PC-9 (cell line): ENCODE results near the gene SP140. TPM values are rescaled to one million over a fixed set of nuclear protein-coding genes. Genes with fewer than 3 reads are reported as not detected.

Experiments
- BruUV-seq: library from RNA; stranded (reverse); fragments of 400-500 nt; replicated peaks from 2 replicates; lab custom pipeline; 2021; lab: Mats Ljungman, UMichigan
- CTCF ChIA-PET: fragments of 300-600 bp; sonication (Branson Sonifier 250); formaldehyde crosslinking; loops from one replicate; lab custom pipeline; 2022; ENCODE audit warnings: antibody characterized with exemption; lab: Charles Lee
- POLR2A ChIA-PET: fragments of 300-600 bp; sonication (Branson Sonifier 250); formaldehyde crosslinking; loops from one replicate; lab custom pipeline; 2022; ENCODE audit warnings: antibody characterized with exemption; ENCODE audit not compliant: unreplicated experiment; lab: Charles Lee
- DNase-seq, 2 experiments: peaks; one replicate each; pipeline versions ENCODE4 v3.0.0 to v3.0.0-alpha.2; 2015 to 2022; ENCODE audit warnings: mixed read lengths in 1 of 2
- H2AFZ ChIP-seq: fragments of 200-600 bp; sonication (generic); 2 replicates; pipeline ENCODE4 v1.8.1; 2017; ENCODE audit warnings: antibody characterized with exemption
- H3F3A ChIP-seq: fragments of 200-600 bp; sonication (generic); 2 replicates; pipeline ENCODE4 v1.8.1; 2017; ENCODE audit warnings: antibody characterized with exemption, mild to moderate bottlenecking, low read depth; ENCODE audit not compliant: insufficient read depth
- H3K27ac ChIP-seq: fragments of 200-600 bp; sonication (generic); 2 replicates; pipeline ENCODE4 v1.6.1; 2016; ENCODE audit warnings: mixed run types
- H3K27me3 ChIP-seq: fragments of 200-600 bp; sonication (generic); 2 replicates; pipeline ENCODE4 v1.6.1; 2016; ENCODE audit warnings: low read depth, mixed run types; ENCODE audit not compliant: insufficient read depth
- H3K36me3 ChIP-seq: fragments of 200-600 bp; sonication (generic); 2 replicates; pipeline ENCODE4 v1.6.1; 2016; ENCODE audit warnings: low read depth, mixed run types
- H3K4me1 ChIP-seq: fragments of 200-600 bp; sonication (generic); replicated peaks from 2 replicates; pipeline ENCODE4 v1.6.1; 2016; ENCODE audit warnings: mixed run types; ENCODE audit not compliant: insufficient read depth
- H3K4me2 ChIP-seq: fragments of 200-600 bp; sonication (generic); 2 replicates; pipeline ENCODE4 v1.6.1; 2017; ENCODE audit warnings: mixed run types
- H3K4me3 ChIP-seq: fragments of 200-600 bp; sonication (generic); 2 replicates; pipeline ENCODE4 v1.6.1; 2016; ENCODE audit warnings: mixed run types
- H3K79me2 ChIP-seq: fragments of 200-600 bp; sonication (generic); 2 replicates; pipeline ENCODE4 v1.6.1; 2017; ENCODE audit warnings: low read depth, mixed run types
- H3K9me2 ChIP-seq: fragments of 200-600 bp; sonication (generic); 2 replicates; pipeline ENCODE4 v1.8.1; 2017; ENCODE audit warnings: mild to moderate bottlenecking; ENCODE audit not compliant: insufficient read depth
- H3K9me3 ChIP-seq: fragments of 200-600 bp; sonication (generic); 2 replicates; pipeline ENCODE4 v1.8.1; 2016; ENCODE audit warnings: low read depth; ENCODE audit not compliant: insufficient read depth
- H4K20me1 ChIP-seq: fragments of 200-600 bp; sonication (generic); 2 replicates; pipeline ENCODE4 v1.8.1; 2017; ENCODE audit not compliant: insufficient read depth
- EZH2 ChIP-seq: fragments of 200-600 bp; sonication (generic); IDR thresholded peaks from 2 replicates; pipeline ENCODE4 v1.8.0; 2017; ENCODE audit warnings: antibody characterized with exemption, low read depth
- intact Hi-C: fragments of 100-400 bp; cut with micrococcal nuclease; formaldehyde crosslinking; loops from one replicate; pipeline ENCODE4 v1.10.0; 2022; ENCODE audit not compliant: unreplicated experiment
- total RNA-seq: library from RNA; stranded (reverse); gene quantifications from 2 replicates; pipeline ENCODE4 v1.2.3, GENCODE V29; 2021
- TF ChIP-seq, protein P1 (sequence below): fragments of 200-600 bp; sonication (generic); conservative IDR thresholded peaks from 2 replicates; pipeline ENCODE4 v1.6.1; 2017; ENCODE audit warnings: mixed run types, antibody characterized with exemption, mild to moderate bottlenecking, moderate library complexity

The SP140 gene
- total RNA-seq, 1 experiment from 2014 or later: 0.83 TPM

DNA sequence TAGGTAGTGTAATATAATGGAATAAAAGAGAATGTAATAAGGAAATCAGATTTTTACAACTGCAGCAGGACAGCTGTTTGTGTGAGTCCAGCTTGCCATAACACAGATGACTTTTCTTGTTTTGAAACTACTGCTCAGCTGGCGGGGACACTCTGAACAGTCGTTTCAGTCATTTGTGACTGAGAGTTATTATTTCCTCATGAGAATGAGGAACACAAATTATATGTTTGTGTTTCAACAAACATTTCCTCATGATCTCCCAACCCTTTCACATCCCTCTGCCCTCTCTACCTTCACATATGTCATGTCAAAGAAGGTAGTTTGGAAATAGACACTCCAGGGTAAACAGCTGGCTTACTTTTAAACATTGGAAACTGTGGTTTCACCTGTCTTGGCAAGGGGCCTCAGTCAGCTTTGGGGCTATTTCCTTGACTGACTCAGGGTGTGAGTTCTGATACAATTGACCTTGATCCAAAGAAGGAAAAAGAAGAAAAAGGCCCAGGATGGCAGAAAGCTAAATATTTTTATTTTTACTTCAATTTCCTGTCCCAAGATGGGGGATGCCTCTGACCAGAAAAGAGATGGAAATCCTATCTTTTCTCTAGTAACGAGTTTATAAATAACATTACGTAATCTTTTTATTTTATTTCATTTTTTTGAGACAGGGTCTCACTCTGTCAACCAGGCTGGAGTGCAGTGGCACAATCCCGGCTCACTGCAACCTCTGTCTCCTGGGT is 102.0 kb downstream of the SP140 start:
- intact Hi-C loops: loop anchor here (2.0 to 10.0 kb wide), 3 partner anchors 85 to 397 kb away; no protein-coding TSS in a partner anchor
- ChIA-PET CTCF (interaction anchor here (0.7 to 1.0 kb wide), 2 partner anchors 167 to 273 kb away, joined by 3 to 7 read pairs; no protein-coding TSS in a partner anchor), POLR2A (no interaction called here)
- H2AFZ ChIP-seq: peak overlapping the region; percentile 88
- peak overlapping the region; percentile 85 for H3K4me2 ChIP-seq
- H3K4me3 ChIP-seq: peak overlapping the region; percentile 67
- no peaks in the 10 kb centered on the region for H3K27me3 ChIP-seq
- no peaks in the 10 kb centered on the region for H4K20me1 ChIP-seq
- no peaks in the 10 kb centered on the region for H3K79me2 ChIP-seq
- no peaks in the 10 kb centered on the region for H3K9me2 ChIP-seq
- H3K4me1 ChIP-seq: peaks cover 19% of the 10 kb centered on the region; the same call in 1 of the 2 replicates
- peak overlapping the region; percentile 58 for H3K27ac ChIP-seq
- no peaks in the 10 kb centered on the region for H3K9me3 ChIP-seq
- no peaks in the 10 kb centered on the region for H3K36me3 ChIP-seq
- peak in 1 of 2 experiments; percentile 57 for DNase-seq
- BruUV-seq: TSS peak; percentile 64
- 0 out of 2 replicates have a peak, but pooled peaks cover 13% of the 10 kb centered on the region for H3F3A ChIP-seq
- TF ChIP-seq EZH2: no peak
- TF ChIP-seq, protein P1, sequence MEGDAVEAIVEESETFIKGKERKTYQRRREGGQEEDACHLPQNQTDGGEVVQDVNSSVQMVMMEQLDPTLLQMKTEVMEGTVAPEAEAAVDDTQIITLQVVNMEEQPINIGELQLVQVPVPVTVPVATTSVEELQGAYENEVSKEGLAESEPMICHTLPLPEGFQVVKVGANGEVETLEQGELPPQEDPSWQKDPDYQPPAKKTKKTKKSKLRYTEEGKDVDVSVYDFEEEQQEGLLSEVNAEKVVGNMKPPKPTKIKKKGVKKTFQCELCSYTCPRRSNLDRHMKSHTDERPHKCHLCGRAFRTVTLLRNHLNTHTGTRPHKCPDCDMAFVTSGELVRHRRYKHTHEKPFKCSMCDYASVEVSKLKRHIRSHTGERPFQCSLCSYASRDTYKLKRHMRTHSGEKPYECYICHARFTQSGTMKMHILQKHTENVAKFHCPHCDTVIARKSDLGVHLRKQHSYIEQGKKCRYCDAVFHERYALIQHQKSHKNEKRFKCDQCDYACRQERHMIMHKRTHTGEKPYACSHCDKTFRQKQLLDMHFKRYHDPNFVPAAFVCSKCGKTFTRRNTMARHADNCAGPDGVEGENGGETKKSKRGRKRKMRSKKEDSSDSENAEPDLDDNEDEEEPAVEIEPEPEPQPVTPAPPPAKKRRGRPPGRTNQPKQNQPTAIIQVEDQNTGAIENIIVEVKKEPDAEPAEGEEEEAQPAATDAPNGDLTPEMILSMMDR: no peak

DNA sequence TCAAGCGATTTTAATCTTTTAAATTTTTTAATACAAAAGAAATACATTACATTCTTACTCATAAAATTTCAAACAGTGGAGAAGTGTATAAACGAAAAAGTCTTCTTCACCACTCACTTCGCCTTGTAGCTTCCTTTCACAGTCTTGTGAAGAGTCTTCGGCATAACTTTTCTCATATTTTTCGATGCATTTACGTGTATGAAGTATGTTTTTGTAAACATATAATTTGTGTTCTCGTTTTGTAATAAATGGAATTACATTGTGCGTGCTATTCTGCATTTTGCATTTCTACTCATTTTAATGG is 102.6 kb downstream of the SP140 start:
- Histone ChIP-seq H3K4me1 (peaks cover 19% of the 10 kb centered on the region; the same call in 1 of the 2 replicates), H4K20me1 (no peaks in the 10 kb centered on the region), H3K79me2 (no peaks in the 10 kb centered on the region), H3K4me2 (peak overlapping the region; percentile 85), H3K9me2 (no peaks in the 10 kb centered on the region), H3K9me3 (no peaks in the 10 kb centered on the region), H3K27me3 (no peaks in the 10 kb centered on the region), H2AFZ (no peak overlapping the region), H3K36me3 (no peaks in the 10 kb centered on the region), H3K4me3 (peak overlapping the region; percentile 67; the same call in 1 of the 2 replicates), H3F3A (0 out of 2 replicates have a peak, but pooled peaks cover 13% of the 10 kb centered on the region), H3K27ac (peak overlapping the region; percentile 58; the same call in 1 of the 2 replicates)
- ChIA-PET POLR2A (no interaction called here), CTCF (interaction anchor here (1.0 kb wide), 1 partner anchor 274 kb away, joined by 7 read pairs; no protein-coding TSS in a partner anchor)
- intact Hi-C loops: loop anchor here (5.0 to 10.0 kb wide), 2 partner anchors 106 to 397 kb away; no protein-coding TSS in a partner anchor
- no TSS peak for BruUV-seq
- no peak for TF ChIP-seq EZH2
- TF ChIP-seq, protein P1: no peak
- no peak for DNase-seq

DNA sequence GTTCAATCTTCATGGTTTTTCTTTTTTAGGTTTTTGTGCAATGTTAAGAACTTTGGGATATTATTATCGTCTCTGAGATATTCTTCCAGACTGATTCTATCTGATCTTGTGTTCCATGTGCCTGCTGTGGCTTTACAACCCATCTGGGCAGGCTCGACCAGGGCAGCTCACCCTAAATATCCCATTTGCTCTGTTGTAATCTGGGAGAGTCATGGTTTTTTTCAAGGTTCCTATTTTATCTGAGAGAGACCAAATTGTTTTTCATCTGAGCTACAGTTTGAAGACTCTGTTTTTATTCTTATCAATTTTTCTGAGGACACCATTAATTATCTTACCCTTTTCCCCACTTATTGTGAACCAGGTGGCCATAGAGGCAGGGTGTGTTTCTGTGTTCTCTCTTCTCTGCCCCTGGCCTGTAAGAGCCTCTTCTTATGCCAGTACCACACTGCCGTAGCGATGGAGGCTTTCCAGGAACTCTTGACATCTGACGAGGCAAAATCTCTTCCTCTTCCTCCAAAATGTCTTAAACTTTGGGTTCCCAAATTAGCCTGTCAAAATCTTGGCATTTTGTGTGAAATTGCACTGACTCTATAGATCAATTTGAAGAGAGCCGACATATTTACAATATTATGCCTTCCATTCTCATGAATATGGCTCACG is 104.5 kb downstream of the SP140 start:
- H3K4me3 ChIP-seq: no peak overlapping the region
- TF ChIP-seq EZH2: no peak
- TF ChIP-seq, protein P1: no peak
- no peak for DNase-seq
- POLR2A ChIA-PET: no interaction called here
- no TSS peak for BruUV-seq
- H3K27ac ChIP-seq: no peak overlapping the region
- no peaks in the 10 kb centered on the region for H3K79me2 ChIP-seq
- CTCF ChIA-PET: no interaction called here
- intact Hi-C loops: loop anchor here (5.0 to 10.0 kb wide), 2 partner anchors 108 to 395 kb away; no protein-coding TSS in a partner anchor
- no peaks in the 10 kb centered on the region for H3K9me2 ChIP-seq
- H3K27me3 ChIP-seq: no peaks in the 10 kb centered on the region
- H4K20me1 ChIP-seq: no peaks in the 10 kb centered on the region
- H2AFZ ChIP-seq: no peak overlapping the region
- H3K36me3 ChIP-seq: no peaks in the 10 kb centered on the region
- peaks cover 19% of the 10 kb centered on the region; the same call in 1 of the 2 replicates for H3K4me1 ChIP-seq
- H3F3A ChIP-seq: 0 out of 2 replicates have a peak, but pooled peaks cover 13% of the 10 kb centered on the region
- H3K4me2 ChIP-seq: no peak overlapping the region
- H3K9me3 ChIP-seq: no peaks in the 10 kb centered on the region
